ENCODE data around the gene RBM33.

- TF ChIP-seq EZH2 (IDR thresholded peaks at IDR 0.05; ENCODE audit: insufficient read depth, poor library complexity, severe bottlenecking) (no peak), EZH2phosphoT487 (IDR thresholded peaks at IDR 0.05; ENCODE audit: insufficient read depth, low read depth) (no peak)
Observed at GRCh38 chr7:155610633-155611193, 33.7 kb upstream of the RBM33 start.
